Duodenal mucosa (tissue), 2 donors: ENCODE data around the gene DOLPP1.

ENCODE experiments used
- H3K27ac ChIP-seq: one replicate; pipeline ENCODE4 v1.7.0; 2013; ENCODE audit warnings: low read depth, low read length
- H3K27me3 ChIP-seq, 2 donors: one replicate each; pipeline ENCODE4 v1.7.0; 2013; ENCODE audit warnings: low read length in 2 of 2, control low read depth in 1 of 2; ENCODE audit not compliant: insufficient read depth in 2 of 2, control insufficient read depth in 1 of 2
- H3K36me3 ChIP-seq, 2 donors: one replicate each; pipeline ENCODE4 v1.7.0; 2013; ENCODE audit warnings: low read length in 2 of 2, control low read depth in 1 of 2; ENCODE audit not compliant: insufficient read depth in 2 of 2, control insufficient read depth in 1 of 2
- H3K4me1 ChIP-seq, 2 donors: one replicate each; pipeline ENCODE4 v1.7.0; 2013; ENCODE audit warnings: low read length in 2 of 2, control low read depth in 1 of 2; ENCODE audit not compliant: insufficient read depth in 2 of 2, control insufficient read depth in 1 of 2
- H3K4me3 ChIP-seq, 2 donors: one replicate each; pipeline ENCODE4 v1.7.0; 2013; ENCODE audit warnings: low read length in 2 of 2, low read depth in 1 of 2
- H3K9ac ChIP-seq, 2 donors: one replicate each; pipeline ENCODE4 v1.7.0; 2013; ENCODE audit warnings: low read length in 2 of 2, low read depth in 1 of 2
- H3K9me3 ChIP-seq, 2 donors: one replicate each; pipeline ENCODE4 v1.7.0; 2013; ENCODE audit warnings: low read length in 2 of 2, control low read depth in 1 of 2; ENCODE audit not compliant: control insufficient read depth in 1 of 2

DOLPP1 gene

GRCh38 chr9:129093602-129094386 is 12.9 kb downstream of the DOLPP1 start:
- no peak overlapping the region for H3K27ac ChIP-seq
- no peak overlapping the region for H3K9ac ChIP-seq
- H3K4me1 ChIP-seq = no peaks in the 10 kb centered on the region
- peaks cover 3 to 57% of the 10 kb centered on the region in 2 donors for H3K36me3 ChIP-seq
- no peaks in the 10 kb centered on the region for H3K9me3 ChIP-seq
- H3K4me3 ChIP-seq = no peak overlapping the region
- H3K27me3 ChIP-seq = no peaks in the 10 kb centered on the region

DNA sequence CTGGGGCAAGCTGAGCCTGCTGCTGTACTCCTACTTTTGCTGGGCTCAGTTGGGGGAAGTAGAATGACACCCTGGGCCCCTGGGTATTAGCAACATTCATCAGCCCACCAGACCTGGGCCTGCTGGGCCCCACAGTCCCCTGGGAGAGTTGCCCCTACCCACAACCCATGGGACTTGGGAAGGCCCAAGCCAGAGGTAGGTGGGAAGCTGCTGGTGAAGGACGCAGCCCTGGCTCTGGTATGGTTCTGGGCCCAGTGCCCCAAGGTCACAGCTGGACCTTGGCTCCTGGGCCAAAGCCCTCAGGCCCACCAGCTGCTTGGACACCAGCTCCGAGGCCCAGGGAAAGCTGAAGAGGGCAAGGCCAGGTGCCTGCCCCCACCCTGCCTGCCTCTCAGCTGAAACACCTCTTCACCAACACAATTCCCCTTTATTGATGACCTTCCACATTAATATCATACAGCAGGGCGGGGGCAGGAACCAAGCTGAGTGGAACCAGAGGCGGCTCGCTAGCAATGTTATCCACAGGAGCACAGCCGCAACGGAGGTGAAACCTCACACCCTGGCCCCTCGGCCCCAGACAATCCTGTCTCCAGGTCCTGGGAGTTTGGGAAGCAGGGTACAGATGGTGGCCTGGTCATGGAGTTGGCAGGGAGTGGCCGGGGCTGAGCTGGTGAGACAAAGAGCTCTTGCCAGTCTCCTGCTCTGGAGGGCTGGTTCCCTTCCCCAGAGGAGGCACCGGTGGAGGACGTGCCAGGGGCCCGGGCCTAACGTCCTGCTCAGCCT is 13.7 kb downstream of the DOLPP1 start:
- no peaks in the 10 kb centered on the region for H3K27me3 ChIP-seq
- no peak overlapping the region for H3K9ac ChIP-seq
- H3K27ac ChIP-seq = no peak overlapping the region
- H3K4me1 ChIP-seq = no peaks in the 10 kb centered on the region
- H3K9me3 ChIP-seq = no peaks in the 10 kb centered on the region
- H3K4me3 ChIP-seq = no peak overlapping the region
- H3K36me3 ChIP-seq = peaks cover 1 to 49% of the 10 kb centered on the region in 2 donors

DNA sequence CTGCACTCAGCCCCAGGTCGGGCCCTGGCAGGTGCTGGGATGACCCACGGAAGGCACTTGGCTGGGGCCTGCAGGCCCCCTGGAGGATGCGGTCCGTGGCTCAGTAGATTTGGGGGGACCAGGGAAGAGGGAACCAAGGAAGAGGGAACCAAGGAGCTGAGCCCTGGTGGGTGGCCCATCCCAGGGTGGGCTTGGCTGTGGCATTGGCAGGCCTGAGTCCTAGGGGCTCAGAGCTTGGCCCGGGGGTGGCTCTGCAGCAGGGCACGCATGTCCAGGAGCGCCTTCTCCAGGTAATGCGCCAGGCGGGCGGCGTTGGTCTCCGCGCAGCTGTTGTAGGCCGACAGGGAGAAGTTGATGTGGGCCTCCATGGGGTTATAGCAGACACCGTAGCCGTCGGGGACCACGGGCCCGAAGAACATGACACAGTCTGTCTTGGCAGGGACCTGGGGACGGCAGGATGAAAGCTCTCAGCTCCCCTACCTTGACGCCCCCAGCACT is 14.3 kb downstream of the DOLPP1 start:
- no peak overlapping the region for H3K9ac ChIP-seq
- H3K27ac ChIP-seq = no peak overlapping the region
- H3K27me3 ChIP-seq = no peaks in the 10 kb centered on the region
- peaks cover 0 to 48% of the 10 kb centered on the region in 2 donors for H3K36me3 ChIP-seq
- no peaks in the 10 kb centered on the region for H3K9me3 ChIP-seq
- H3K4me1 ChIP-seq = no peaks in the 10 kb centered on the region
- H3K4me3 ChIP-seq = no peak overlapping the region

DNA sequence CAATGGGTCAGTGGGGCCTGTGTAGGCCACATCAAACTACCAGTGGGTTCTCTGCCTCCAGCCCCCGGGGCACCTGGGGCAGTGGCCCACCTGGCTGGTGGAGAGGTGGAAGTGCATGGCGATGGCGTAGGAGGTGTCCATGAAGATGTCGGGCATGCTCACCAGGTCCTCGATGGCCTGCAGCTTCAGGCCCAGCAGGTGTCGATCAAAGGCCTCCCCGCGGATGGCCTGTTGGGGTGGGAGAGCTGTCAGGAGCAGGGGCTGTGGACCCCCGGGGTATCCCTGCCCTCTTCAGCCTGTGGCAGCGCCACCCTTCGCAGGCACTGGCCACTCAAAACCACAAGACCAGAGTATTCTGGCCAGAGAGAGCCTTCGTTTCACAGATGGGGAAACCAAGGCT is 15.0 kb downstream of the DOLPP1 start:
- Histone ChIP-seq H3K27me3 (no peaks in the 10 kb centered on the region), H3K36me3 (peaks cover 0 to 47% of the 10 kb centered on the region in 2 donors), H3K4me3 (no peak overlapping the region), H3K9ac (no peak overlapping the region), H3K9me3 (no peaks in the 10 kb centered on the region), H3K4me1 (no peaks in the 10 kb centered on the region), H3K27ac (no peak overlapping the region)

DNA sequence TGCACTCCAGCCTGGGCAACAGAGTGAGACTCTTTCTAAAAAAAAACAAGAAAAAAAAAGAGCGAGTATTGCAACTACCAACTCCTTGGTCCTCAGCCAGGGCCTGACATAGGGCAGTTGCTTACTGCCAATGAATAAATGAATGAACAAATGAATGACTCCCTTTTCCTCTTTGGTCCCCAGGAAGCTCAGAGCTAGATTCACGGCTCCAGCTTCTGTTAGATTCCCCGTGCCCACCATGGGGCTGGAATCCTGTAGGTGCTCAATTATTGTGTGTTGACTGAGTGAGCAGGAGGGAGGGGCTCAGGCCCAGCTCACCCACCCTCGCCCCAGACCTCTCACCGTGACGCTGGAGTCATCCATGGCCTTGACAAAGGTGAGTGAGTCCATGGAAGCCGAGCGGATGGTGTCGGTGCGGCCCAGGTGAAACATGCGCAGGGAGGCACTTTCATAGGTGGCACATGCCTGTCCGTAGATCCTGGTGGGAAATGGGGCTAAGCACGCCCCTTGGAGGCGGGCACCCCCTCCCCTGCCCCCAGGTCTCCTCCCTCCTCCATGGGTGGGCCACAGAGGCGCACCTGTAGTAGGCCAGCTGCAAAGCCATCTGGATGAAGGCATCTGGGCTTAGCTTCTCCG is 16.9 kb downstream of the DOLPP1 start:
- Histone ChIP-seq H3K27me3 (no peaks in the 10 kb centered on the region), H3K4me1 (no peaks in the 10 kb centered on the region), H3K36me3 (peaks cover 0 to 50% of the 10 kb centered on the region in 2 donors), H3K4me3 (no peak overlapping the region), H3K9me3 (no peaks in the 10 kb centered on the region), H3K27ac (no peak overlapping the region), H3K9ac (no peak overlapping the region)

GRCh38 chr9:129098328-129098727 is 17.4 kb downstream of the DOLPP1 start:
- Histone ChIP-seq H3K27ac (no peak overlapping the region), H3K27me3 (no peaks in the 10 kb centered on the region), H3K4me1 (peaks cover 3 to 5% of the 10 kb centered on the region in 2 donors), H3K4me3 (no peak overlapping the region), H3K9me3 (no peaks in the 10 kb centered on the region), H3K9ac (no peak overlapping the region), H3K36me3 (peaks cover 0 to 50% of the 10 kb centered on the region in 2 donors)

DNA sequence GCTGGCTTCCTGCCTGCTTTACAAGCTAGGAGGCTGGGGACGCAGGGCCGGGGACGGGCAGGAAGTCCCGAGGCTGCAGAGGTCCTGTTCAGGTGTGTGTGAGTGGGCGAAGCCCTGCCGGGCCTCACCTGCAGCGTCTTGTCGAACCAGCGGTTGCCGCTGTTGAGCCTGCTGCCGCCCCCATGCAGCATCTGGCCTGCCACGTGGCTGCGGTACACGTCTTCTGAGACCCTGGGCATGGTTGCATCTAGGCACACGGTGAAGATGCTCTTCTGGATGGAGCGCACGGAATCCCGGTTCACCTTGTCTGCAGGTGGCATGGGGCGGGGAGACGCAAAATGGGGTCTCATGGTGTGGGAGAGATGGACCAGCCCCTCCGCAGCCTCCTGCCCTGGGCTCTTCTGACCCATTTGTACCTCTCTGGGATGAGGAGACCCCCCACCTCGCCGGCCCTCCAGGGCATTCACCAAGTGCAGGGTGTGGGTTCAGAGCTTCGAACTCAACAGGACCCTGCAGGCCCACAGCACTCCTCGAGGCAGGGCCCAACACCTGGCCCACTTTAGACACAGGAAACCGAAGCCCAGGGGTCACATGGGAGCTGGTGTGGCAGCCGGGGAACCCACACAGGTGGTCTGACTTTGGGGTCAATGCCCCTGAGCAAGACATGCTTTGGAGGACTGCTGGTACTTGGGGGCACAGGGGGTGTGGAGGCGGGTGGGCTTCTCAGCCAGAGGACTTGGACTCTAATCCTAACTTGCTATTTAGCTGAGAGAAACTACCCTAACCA is 19.7 kb downstream of the DOLPP1 start:
- no peaks in the 10 kb centered on the region for H3K9me3 ChIP-seq
- H3K4me1 ChIP-seq = peaks cover 5 to 6% of the 10 kb centered on the region in 2 donors
- no peak overlapping the region for H3K9ac ChIP-seq
- no peaks in the 10 kb centered on the region for H3K27me3 ChIP-seq
- peaks cover 0 to 40% of the 10 kb centered on the region in 2 donors for H3K36me3 ChIP-seq
- no peak overlapping the region for H3K27ac ChIP-seq
- H3K4me3 ChIP-seq = no peak overlapping the region

GRCh38 chr9:129101279-129101678 is 20.4 kb downstream of the DOLPP1 start:
- no peak overlapping the region for H3K4me3 ChIP-seq
- H3K9ac ChIP-seq = no peak overlapping the region
- H3K4me1 ChIP-seq = peaks cover 5 to 6% of the 10 kb centered on the region in 2 donors
- H3K27ac ChIP-seq = no peak overlapping the region
- no peaks in the 10 kb centered on the region for H3K27me3 ChIP-seq
- H3K36me3 ChIP-seq = peaks cover 0 to 39% of the 10 kb centered on the region in 2 donors
- H3K9me3 ChIP-seq = no peaks in the 10 kb centered on the region

- H3K36me3 ChIP-seq = peaks cover 0 to 37% of the 10 kb centered on the region in 2 donors
These were observed 21.2 kb downstream of the DOLPP1 start for GRCh38 chr9:129102095-129102525.

More at GRCh38 chr9:129102095-129102525, 21.2 kb downstream of the DOLPP1 start:
- no peak overlapping the region for H3K9ac ChIP-seq
- peaks cover 5 to 6% of the 10 kb centered on the region in 2 donors for H3K4me1 ChIP-seq
- H3K9me3 ChIP-seq = no peaks in the 10 kb centered on the region
- no peaks in the 10 kb centered on the region for H3K27me3 ChIP-seq
- H3K27ac ChIP-seq = no peak overlapping the region
- no peak overlapping the region for H3K4me3 ChIP-seq
